Activated naive CD8-positive, alpha-beta T cell (primary cell): Measurements from ENCODE around the gene GCK.
"Not testable (repeated sequence)": the region's sequence is repeated elsewhere in the genome, so short reads cannot be mapped to it uniquely, and the experiment has no call there.

Experiments
- H3K27ac Mint-ChIP-seq: one replicate; pipeline ENCODE4 v1.8.0; 2021; ENCODE audit warnings: mixed read lengths
- H3K27me3 Mint-ChIP-seq: one replicate; pipeline ENCODE4 v1.8.0; 2021; ENCODE audit warnings: mixed read lengths
- H3K36me3 Mint-ChIP-seq: one replicate; pipeline ENCODE4 v1.8.0; 2021; ENCODE audit warnings: mixed read lengths
- H3K4me1 Mint-ChIP-seq: one replicate; pipeline ENCODE4 v1.8.0; 2021; ENCODE audit warnings: low read depth, mixed read lengths
- H3K4me3 Mint-ChIP-seq: one replicate; pipeline ENCODE4 v1.8.0; 2021; ENCODE audit warnings: mild to moderate bottlenecking, mixed read lengths
- H3K9me3 Mint-ChIP-seq: one replicate; pipeline ENCODE4 v1.8.0; 2021; ENCODE audit warnings: low read depth, mixed read lengths

The GCK gene

GRCh38 chr7:44184206-44184872 is 4.9 kb downstream of the GCK start:
- H3K4me1 Mint-ChIP-seq: no peaks in the 10 kb centered on the region
- no peaks in the 10 kb centered on the region for H3K27me3 Mint-ChIP-seq
- H3K4me3 Mint-ChIP-seq: no peak overlapping the region
- H3K36me3 Mint-ChIP-seq: no peaks in the 10 kb centered on the region
- peaks cover 5% of the 10 kb centered on the region for H3K9me3 Mint-ChIP-seq
- H3K27ac Mint-ChIP-seq: no peak overlapping the region

- H3K4me1 Mint-ChIP-seq: no peaks in the 10 kb centered on the region
- H3K9me3 Mint-ChIP-seq: peaks cover 5% of the 10 kb centered on the region
- no peaks in the 10 kb centered on the region for H3K36me3 Mint-ChIP-seq
- no peaks in the 10 kb centered on the region for H3K27me3 Mint-ChIP-seq
- H3K4me3 Mint-ChIP-seq: no peak overlapping the region
- H3K27ac Mint-ChIP-seq: no peak overlapping the region
These were observed 5.9 kb downstream of the GCK start for GRCh38 chr7:44183386-44183785.

- H3K9me3 Mint-ChIP-seq: peaks cover 5% of the 10 kb centered on the region
- no peaks in the 10 kb centered on the region for H3K27me3 Mint-ChIP-seq
- no peak overlapping the region for H3K4me3 Mint-ChIP-seq
- H3K4me1 Mint-ChIP-seq: no peaks in the 10 kb centered on the region
- H3K27ac Mint-ChIP-seq: no peak overlapping the region
- H3K36me3 Mint-ChIP-seq: no peaks in the 10 kb centered on the region
These were observed 6.4 kb downstream of the GCK start for GRCh38 chr7:44182827-44183226.

- no peak overlapping the region for H3K4me3 Mint-ChIP-seq
- no peaks in the 10 kb centered on the region for H3K4me1 Mint-ChIP-seq
- H3K27me3 Mint-ChIP-seq: peaks cover 1% of the 10 kb centered on the region
- H3K9me3 Mint-ChIP-seq: peaks cover 5% of the 10 kb centered on the region
- H3K36me3 Mint-ChIP-seq: no peaks in the 10 kb centered on the region
- no peak overlapping the region for H3K27ac Mint-ChIP-seq
These were observed 8.6 kb downstream of the GCK start for GRCh38 chr7:44180631-44181030.

GRCh38 chr7:44177570-44178131 is 11.6 kb downstream of the GCK start:
- Mint-ChIP-seq H3K27me3 (peaks cover 4% of the 10 kb centered on the region), H3K4me1 (no peaks in the 10 kb centered on the region), H3K27ac (no peak overlapping the region), H3K9me3 (no peaks in the 10 kb centered on the region), H3K36me3 (no peaks in the 10 kb centered on the region), H3K4me3 (no peak overlapping the region)

DNA sequence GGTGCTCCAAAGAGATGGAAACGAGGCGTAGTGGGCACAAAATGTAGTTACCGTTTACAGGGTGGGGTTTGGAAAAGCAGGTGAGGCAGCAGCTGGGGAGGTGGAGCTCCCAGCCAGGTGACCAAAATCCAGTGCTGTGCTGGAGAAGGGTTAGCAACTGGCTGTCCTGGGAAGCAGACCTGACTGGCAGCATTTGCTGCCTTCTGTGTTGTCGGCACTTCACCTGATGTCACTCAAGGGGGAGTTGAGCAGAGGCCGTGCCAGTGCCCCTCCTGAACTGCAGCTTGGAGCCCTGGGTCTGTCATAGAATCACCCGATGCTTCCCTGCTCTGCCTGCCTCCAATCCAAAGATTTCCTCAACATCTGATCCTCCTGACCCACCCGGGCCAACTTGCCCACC is 12.8 kb downstream of the GCK start:
- Mint-ChIP-seq H3K4me3 (no peak overlapping the region), H3K27ac (no peak overlapping the region), H3K27me3 (peaks cover 4% of the 10 kb centered on the region), H3K36me3 (no peaks in the 10 kb centered on the region), H3K4me1 (no peaks in the 10 kb centered on the region), H3K9me3 (no peaks in the 10 kb centered on the region)

GRCh38 chr7:44175730-44176129 is 13.5 kb downstream of the GCK start:
- Mint-ChIP-seq H3K9me3 (no peaks in the 10 kb centered on the region), H3K4me1 (no peaks in the 10 kb centered on the region), H3K27me3 (peaks cover 4% of the 10 kb centered on the region), H3K4me3 (no peak overlapping the region), H3K36me3 (no peaks in the 10 kb centered on the region), H3K27ac (no peak overlapping the region)

GRCh38 chr7:44174694-44174948 is 14.6 kb downstream of the GCK start:
- not testable (repeated sequence) for H3K4me3 Mint-ChIP-seq, H3K4me1 Mint-ChIP-seq, H3K9me3 Mint-ChIP-seq, H3K27me3 Mint-ChIP-seq, H3K36me3 Mint-ChIP-seq, H3K27ac Mint-ChIP-seq

GRCh38 chr7:44173911-44174693 is 15.1 kb downstream of the GCK start:
- no peak overlapping the region for H3K4me3 Mint-ChIP-seq
- no peaks in the 10 kb centered on the region for H3K4me1 Mint-ChIP-seq
- no peaks in the 10 kb centered on the region for H3K36me3 Mint-ChIP-seq
- H3K27me3 Mint-ChIP-seq: peaks cover 4% of the 10 kb centered on the region
- H3K27ac Mint-ChIP-seq: no peak overlapping the region
- H3K9me3 Mint-ChIP-seq: no peaks in the 10 kb centered on the region

DNA sequence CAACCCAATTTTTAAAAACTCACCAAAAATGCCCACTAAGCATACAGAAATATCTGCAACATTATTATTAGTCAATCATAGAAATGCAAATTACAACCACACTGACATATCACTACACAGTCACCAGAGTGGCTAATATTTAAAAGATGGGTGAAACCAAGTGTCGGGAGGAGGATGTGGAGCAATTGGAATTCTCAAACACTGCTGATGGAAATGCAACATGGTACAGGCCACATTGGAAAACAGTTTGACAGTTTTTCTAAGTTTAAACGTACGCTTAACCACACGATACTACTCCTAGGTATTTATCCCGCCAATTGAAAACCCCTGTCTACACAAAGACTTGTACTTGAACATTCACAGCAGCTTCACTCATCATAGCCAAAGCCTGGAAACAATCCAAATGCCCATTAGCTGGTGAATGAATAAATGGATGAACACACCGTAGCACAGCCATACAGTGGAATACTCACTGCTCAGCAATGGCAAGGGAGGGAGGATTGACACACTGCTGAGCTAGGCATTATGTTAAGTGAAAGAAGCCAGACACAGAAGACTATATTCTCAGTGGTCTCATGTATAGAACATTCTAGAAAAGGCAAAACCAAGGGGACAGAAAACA is 16.3 kb downstream of the GCK start:
- H3K27ac Mint-ChIP-seq: no peak overlapping the region
- H3K27me3 Mint-ChIP-seq: peaks cover 4% of the 10 kb centered on the region
- no peaks in the 10 kb centered on the region for H3K36me3 Mint-ChIP-seq
- H3K4me3 Mint-ChIP-seq: no peak overlapping the region
- H3K4me1 Mint-ChIP-seq: peaks cover under 1% of the 10 kb centered on the region
- H3K9me3 Mint-ChIP-seq: no peaks in the 10 kb centered on the region

GRCh38 chr7:44172352-44172751 is 16.9 kb downstream of the GCK start:
- Mint-ChIP-seq H3K27me3 (peaks cover 4% of the 10 kb centered on the region), H3K27ac (no peak overlapping the region), H3K36me3 (no peaks in the 10 kb centered on the region), H3K4me3 (no peak overlapping the region), H3K4me1 (peaks cover 6% of the 10 kb centered on the region), H3K9me3 (no peaks in the 10 kb centered on the region)

DNA sequence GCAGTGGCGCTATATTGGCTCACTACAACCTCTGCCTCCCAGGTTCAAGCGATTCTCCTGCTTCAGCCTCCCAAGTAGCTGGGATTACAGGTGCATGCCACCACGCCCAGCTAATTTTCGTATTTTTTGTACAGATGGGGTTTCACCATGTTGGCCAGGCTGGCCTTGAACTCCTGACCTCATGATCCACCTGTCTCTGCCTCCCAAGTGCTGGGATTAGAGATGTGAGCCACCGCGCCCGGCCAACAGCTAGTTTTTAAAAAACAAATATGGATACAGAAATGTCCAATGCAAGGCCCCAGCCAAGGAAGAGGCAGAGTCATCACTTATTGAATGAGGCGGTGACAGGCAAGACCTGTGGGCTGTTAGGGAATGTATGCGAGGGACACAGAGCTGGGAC is 17.3 kb downstream of the GCK start:
- not testable (repeated sequence) for H3K4me3 Mint-ChIP-seq, H3K36me3 Mint-ChIP-seq, H3K4me1 Mint-ChIP-seq, H3K9me3 Mint-ChIP-seq, H3K27ac Mint-ChIP-seq, H3K27me3 Mint-ChIP-seq

- H3K27me3 Mint-ChIP-seq: no peaks in the 10 kb centered on the region
- H3K27ac Mint-ChIP-seq: no peak overlapping the region
These were observed 21.3 kb downstream of the GCK start for GRCh38 chr7:44167920-44168319.

GRCh38 chr7:44163591-44163990 is 25.6 kb downstream of the GCK start:
- Mint-ChIP-seq H3K36me3 (no peaks in the 10 kb centered on the region), H3K9me3 (peaks cover 6% of the 10 kb centered on the region), H3K4me3 (no peak overlapping the region), H3K4me1 (peaks cover 8% of the 10 kb centered on the region), H3K27ac (no peak overlapping the region), H3K27me3 (no peaks in the 10 kb centered on the region)

More at GRCh38 chr7:44167920-44168319, 21.3 kb downstream of the GCK start:
- Mint-ChIP-seq H3K4me3 (no peak overlapping the region), H3K9me3 (peaks cover 6% of the 10 kb centered on the region), H3K36me3 (no peaks in the 10 kb centered on the region), H3K4me1 (peaks cover 8% of the 10 kb centered on the region)

DNA sequence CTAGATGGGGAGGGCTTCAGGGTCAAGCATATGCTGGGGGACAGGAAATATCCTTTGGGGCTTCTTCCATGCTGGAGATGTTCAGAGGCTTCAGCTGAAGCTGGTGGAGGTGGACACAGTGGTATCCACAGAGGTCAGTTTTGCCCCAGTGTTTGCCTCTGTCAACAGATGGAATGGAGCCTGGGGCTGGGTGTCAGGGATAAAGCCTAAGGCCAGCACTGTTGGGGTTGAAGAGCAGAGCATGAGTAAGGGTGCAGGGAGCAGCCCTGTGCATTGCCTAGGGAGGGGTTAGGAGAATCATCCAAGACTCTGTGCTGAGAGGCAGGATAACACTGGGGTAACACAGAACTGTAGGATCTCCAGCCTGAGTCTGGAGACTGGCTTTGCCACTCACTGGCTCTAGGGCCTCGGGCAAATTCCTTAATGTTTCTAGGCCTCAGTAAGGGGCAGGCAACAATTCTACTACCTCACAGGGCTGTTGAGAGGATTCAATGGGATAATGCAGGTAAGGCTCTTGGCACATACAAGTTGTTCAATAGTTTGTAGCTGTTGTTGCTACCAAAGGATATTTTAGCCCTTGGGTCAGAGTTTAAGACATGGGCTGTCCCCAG is 26.3 kb downstream of the GCK start:
- Mint-ChIP-seq H3K4me3 (no peak overlapping the region), H3K36me3 (no peaks in the 10 kb centered on the region), H3K27me3 (no peaks in the 10 kb centered on the region), H3K9me3 (peaks cover 6% of the 10 kb centered on the region), H3K4me1 (peaks cover 8% of the 10 kb centered on the region), H3K27ac (no peak overlapping the region)
